Myocyte (in vitro differentiated cells): ENCODE results near the gene PIK3R6. TPM values are rescaled to one million over a fixed set of nuclear protein-coding genes. Genes with fewer than 3 reads are reported as not detected.
"Not testable (repeated sequence)": the region's sequence is repeated elsewhere in the genome, so short reads cannot be mapped to it uniquely, and the experiment has no call there.

Source experiments
- DNase-seq: peaks from one replicate; pipeline ENCODE4 v3.0.0-alpha.2; 2012; ENCODE audit warnings: low read depth
- total RNA-seq: library from RNA; depleted of rRNA; stranded (reverse); fragments of >200 nt; gene quantifications from 2 replicates; pipeline ENCODE4 v1.2.3, GENCODE V29; 2014

Gene PIK3R6
- total RNA-seq, 1 donor from 2014 or later = not detected

DNA sequence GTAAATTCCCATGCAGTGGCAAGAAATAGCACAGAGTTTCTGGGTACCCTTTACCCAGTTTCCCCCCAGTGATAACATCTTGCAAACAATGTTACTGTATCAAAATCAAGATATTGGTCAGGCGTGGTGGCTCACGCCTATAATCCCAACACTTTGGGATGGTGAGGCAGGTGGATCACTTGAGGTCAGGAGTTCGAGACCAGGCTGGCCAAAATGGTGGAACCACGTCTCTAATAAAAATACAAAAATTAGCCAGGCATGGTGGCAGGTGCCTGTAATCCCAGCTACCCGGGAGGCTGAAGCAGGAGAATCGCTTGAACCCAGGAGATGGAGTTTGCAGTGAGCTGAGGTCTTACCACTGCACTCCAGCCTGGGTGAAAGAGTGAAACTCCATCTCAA is 11.3 kb downstream of the PIK3R6 start:
- DNase-seq = not testable (repeated sequence)

DNA sequence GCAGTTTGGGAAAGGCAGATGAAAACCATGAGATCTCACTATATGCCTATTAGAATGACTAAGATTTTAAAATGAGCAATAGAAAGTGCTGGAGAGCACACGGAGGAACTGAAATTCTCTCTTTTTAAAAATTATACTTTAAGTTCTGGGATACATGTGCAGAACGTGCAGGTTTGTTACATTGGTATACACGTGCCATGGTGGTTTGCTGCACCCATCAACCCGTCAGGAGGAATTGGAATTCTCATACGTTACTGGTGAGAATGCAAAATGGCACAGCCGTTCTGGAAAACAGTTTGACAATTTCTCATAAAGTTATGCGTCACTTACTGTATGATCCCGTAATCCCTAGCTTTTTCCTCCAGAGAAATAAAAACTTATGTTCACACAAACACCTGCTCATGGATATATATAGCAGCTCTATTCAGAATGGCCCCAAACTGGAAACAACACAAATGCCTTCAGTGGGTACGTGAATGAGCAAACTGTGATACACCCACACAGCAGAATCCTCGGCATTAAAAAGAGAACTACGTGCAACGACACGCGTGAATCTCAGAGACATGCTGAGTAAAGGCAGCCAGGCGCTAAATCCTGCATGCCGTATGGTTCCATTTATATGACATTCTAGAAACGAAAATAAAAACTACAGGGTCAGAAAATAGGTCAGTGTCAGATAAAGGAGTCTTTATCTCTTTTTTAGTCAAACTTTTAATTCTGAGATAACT is 11.8 kb downstream of the PIK3R6 start:
- peak; percentile 1 for DNase-seq

DNA sequence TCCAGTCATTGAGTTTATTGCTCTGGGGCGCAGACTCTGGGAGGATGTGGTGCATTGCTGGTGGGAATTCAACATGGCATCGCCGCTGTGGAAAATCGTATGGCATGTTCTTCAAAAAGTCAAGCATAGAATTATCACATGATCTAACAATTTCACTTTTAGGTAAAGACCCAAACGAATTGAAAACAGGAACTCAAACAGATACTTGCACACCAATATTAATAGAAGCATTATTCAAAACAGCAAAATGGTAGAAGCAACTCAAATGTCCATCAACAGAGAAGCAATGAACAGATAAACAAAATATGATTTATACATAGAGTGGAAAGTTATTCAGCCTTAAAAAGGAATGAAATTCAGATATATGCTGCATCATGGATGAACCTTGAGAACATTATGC is 15.9 kb downstream of the PIK3R6 start:
- no peak for DNase-seq

DNA sequence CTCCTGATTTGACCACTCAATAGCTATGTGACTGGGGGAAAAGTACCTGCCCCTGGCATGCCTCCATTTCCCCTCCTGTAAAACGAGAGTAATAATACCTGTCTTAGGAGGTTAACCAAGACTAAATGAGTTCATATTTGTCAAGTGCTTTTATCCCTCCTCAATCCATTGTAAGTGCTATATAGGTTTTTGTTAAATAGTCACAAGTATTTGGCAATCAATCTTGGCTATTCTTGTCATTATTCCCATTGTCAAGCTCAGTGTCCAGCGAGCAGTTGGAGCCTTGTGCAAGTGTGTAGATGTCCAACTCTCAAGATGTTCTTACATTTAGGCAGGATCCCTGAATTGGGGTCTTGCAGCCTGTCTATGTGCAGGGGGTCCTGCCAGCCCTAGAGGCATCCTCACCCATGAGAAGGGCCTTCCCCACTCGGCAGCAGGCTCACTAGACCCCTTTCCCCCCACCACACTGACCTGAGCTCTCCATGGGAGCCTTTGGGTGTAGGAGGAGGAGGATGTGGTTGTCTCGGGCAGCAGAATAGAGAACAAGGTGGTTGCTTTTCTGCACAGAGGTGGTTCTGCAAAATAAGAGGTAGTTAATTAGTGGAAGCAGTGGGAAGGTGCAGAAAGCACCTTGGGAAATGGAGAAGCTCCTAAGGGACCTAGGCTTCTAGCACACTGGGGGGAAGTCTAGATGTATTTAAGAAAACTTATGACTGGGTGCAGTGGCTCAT is 18.0 kb downstream of the PIK3R6 start:
- DNase-seq = no peak

DNA sequence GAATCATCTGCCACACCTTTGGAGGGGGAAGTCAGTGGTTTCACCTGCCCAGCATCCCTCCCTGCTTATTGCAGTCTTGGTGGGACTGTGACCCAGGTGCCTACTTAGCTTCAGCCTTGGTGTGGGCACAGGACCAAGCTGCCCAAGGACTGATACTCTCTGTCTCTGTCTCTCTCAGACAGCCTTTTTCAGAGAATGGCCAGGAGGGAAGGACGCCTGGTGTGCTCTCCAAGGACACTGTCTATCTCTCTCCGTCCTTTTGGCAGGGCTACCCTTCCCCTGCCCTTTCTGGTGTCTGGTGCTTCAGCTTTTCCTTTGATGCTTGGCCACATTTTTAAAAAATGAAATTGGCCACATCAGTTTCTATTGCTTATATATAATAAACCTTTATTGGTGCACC is 19.6 kb downstream of the PIK3R6 start:
- DNase-seq = no peak

DNA sequence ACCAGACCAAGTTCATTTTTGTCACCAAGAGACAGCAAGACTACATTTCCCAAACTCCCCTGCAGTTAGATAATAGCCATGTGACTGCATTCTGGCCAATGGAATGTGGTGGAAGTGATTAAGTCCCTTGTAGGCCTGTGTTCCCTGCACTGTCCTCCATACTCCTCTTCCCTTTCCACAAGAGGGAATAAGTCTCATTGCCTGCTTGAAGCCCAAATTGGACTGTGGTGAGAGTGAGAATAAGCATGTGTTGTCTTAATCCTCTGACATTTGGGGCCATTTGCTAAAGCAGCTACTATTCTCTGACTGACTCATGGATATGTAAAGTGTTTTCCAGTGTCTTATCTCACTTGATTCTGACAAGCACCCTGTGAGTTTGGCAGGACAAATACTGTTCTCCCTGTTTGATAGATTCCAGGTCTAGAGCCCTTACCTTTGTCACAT is 20.7 kb downstream of the PIK3R6 start:
- no peak for DNase-seq

DNA sequence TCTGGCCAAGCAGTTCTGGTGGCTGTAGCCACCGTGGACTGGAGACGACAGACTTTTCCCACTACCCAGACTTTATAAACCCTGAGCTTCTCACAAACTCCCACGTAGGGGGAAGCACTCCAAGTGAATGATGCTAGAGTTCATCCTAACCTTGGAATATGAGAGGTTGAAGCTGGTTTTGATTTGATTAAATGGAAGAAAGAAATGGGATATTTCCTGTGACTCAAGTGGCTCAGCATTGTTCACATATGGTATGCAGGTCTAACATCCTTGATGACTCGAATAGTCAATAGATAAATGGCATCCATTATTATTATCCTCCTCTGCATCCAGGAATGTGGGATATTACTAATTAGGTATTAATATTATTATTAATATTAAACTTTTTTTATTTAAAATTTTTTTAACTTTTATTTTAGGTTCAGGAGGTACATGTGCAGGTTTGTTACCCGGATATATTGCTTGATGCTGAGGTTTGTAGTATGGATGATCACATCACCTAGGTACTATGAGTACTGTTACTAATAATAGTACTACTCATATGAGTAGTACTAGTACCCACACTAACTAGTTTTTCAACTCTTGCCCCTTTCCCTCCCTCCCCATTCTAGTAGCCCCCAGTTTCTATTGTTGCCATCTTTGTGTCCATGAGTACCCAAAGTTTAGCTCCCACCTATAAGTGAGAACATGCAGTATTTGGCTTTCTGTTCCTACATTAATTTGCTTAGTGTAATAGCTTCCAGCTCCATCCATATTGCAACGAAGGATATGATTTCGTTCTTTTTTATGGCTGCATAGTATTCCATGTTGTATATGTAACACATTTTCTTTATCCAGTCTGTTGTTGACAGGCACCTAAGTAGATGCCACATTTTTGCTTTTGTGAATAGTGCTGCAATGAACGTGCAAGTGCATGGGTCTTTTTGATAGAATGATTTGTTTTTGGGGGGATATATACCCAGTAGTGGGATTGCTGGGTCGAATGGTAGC is 22.9 kb downstream of the PIK3R6 start:
- no peak for DNase-seq

DNA sequence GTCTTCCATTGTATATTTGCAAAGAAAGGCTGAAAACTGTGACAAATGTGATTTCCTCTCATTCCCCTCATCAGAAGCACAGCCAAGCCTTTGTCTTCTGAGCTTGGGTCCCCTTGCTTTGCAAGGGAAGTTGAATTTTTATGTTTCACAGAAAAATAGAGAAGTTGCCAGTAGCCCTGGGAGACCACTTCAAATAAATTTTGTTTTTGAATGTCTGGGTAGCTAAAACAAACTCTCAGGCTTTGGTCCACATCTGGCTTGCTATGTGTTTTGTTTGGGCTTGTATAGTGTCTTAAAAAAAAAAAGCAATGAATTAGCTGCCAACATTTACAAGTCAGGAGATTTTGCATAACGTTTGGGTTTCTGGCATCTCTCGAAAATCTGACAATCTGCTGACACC is 24.1 kb downstream of the PIK3R6 start:
- DNase-seq = no peak

DNA sequence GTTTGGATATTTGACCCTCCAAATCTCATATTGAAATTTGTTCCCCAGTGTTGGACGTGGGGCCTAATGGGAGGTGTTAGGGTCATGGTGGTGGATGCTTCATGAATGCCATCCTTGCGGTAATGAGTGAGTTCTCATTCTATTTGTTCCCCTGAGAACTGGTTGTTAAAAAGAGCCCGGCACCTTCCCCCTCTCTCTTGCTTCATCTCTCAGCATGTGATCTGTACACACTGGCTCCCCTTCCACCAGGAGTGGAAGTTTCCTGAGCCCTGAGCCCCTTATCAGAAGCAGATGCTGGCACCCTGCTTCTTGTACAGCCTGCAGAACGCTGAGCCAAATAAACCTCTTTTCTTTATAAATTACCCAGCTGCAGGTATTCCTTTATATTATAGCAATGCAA is 25.6 kb downstream of the PIK3R6 start:
- no peak for DNase-seq

DNA sequence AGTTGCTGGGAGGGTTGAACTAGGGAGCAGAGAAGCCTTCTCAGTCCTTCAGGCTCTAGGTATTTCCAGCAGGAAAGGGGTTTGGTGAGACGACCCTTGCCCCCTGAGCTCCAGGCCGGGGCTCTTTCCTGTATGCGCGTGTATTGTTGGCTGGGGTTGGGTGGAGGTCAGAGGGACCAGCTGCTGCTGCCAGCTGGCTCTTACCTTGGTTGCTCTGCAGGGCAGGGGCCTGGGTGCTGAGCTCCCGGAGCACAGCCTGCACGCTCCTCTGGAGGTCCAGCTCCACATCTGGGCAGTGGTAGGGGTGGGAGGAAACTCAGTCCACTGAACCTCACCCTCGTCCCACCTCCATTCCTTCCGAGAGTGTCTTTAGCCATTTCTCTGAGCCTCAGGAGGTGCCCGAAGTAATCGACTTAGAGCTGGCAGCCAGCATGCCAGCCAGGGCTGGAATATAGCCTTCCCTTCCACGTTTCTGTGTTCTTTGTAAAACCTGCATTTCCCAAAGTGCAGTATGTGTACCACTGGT is 28.0 kb downstream of the PIK3R6 start:
- no peak for DNase-seq

DNA sequence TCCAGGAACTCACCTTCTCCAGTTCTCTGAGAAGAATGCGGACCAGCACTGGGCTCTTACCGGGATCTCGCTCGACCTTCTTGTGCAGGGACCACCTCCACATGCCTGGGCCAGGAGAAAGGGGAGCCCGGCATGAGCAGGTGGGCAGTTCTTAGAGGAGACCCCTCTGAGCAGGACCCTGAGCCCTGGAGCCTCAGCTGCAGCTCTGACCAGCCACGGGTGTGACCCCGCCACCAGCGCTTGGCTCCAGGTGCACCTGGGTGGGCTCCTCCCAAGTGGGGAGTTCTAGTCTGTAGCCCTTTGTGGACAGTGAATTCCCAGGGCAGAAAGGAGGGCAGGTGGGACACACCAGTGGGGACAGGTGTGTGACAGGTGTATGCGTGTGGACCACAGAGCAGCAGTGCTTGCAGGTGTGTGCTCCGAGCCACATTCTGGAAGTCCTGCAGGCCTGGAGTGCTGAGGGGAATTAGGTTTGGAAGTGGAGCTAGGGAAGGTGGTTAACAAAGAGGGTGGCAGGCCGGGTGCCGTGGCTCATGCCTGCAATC is 28.9 kb downstream of the PIK3R6 start:
- no peak for DNase-seq

DNA sequence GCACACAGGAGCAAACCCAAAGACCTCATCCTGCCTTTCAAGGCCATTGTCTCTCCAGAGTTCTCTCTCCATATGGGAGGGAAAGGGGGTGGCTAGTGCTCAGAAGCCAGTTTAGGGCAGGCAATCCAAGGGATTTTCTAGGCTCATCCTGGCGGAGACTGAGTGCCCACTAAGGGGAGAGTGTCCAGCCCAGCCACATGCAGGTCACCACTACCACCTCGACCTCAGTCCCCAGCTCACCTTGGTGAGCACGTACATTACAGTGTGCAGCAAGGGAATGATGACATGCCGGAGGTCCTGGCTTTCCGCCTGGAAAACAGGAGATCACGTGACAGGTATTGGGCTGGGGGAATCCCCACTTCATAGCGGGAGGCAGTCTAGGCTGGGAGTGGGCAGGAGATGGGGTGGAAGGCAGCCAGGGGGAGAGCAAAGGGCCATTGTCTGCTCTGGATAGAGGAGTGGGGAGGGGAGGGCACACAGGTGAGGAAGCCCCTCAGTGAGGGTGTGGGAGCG is 29.9 kb downstream of the PIK3R6 start:
- no peak for DNase-seq

DNA sequence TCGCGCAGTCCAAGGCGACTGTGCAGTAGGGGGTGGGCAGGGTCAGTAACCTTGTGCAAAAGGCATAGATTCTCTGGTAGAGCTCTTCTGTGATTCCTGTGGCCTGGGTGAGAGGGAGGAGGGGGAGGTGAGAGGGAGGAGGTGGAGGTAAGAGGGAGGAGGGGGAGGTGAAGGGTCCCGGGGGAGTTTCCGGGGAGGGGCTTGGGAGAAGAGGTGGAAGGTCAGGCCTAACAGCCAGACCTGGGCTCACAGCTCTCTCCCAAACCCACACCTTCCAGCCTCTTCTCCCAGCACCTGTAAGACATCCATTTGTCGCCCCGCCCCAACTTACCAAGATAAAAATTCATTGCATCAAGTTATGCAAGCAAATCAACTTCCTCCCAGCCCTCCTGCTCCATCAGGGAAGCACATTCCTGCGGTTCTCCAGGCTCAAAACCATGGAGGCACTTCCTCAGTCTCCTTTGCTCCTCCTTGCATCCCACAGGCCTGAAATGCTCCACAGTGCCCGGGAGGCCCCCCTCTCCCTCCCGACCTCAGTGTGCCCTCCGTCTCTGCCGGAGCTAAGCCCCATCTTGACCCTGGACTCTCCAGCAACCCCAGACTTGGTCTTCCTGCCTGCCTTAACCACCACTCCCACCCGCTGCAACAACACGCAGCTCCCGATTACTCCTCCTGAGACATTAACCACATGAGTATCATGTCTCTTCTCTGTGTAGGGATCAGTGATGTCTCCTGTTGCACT is 30.5 kb downstream of the PIK3R6 start:
- DNase-seq = no peak

DNA sequence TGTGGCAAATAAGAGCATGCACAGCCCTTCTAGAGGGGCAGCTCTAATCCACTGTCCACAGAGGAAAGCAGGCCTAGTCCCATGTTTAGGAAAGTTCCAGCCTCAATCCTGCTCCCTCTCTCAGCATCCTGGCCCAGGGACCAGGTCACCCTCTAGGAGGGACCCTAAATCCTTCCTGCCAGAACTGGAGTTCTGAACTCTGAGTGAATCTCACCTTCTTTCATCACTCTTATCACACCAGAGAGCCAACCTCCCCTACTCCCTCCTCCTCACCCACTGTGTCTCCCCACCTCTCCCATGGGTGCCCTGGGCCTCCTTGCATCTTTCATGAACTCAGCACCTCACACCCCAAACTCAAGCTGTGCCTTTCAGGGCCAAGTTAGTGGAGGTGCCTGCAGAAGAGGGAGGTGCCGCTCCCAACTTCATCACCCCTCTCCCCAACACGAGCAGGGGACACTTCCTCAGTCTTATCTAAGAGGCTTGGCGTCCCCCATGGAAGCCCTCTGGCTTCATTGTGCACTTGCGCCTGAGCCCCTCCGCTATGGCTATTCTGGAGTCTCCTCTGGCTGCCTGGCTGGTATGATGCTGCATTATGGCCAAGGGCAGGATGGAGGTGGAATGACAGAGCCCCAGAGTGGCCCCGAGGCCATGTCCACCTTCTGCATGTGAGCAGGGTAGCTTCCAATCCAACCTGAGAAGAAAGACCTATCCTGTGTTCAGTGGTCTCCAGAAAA is 31.7 kb downstream of the PIK3R6 start:
- no peak for DNase-seq

DNA sequence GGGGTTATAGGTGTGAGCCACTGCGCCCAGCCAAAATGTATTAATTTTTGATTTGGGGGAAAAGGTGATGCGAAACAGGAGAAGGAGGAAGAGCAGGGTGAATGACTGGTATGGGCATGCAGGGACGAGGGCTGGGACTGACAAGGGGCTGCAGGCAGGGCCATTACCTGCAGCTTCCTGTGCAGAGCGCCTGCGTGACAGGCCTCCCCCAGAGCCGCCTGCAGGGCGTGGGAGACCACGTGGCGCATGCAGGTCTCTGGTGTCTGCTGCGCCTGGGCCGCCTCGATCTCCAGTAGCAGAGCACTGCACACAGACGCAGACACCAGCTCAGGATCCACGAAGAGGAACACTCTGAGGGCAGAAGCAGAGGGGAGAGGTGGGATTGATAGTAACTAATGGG is 32.4 kb downstream of the PIK3R6 start:
- no peak for DNase-seq

DNA sequence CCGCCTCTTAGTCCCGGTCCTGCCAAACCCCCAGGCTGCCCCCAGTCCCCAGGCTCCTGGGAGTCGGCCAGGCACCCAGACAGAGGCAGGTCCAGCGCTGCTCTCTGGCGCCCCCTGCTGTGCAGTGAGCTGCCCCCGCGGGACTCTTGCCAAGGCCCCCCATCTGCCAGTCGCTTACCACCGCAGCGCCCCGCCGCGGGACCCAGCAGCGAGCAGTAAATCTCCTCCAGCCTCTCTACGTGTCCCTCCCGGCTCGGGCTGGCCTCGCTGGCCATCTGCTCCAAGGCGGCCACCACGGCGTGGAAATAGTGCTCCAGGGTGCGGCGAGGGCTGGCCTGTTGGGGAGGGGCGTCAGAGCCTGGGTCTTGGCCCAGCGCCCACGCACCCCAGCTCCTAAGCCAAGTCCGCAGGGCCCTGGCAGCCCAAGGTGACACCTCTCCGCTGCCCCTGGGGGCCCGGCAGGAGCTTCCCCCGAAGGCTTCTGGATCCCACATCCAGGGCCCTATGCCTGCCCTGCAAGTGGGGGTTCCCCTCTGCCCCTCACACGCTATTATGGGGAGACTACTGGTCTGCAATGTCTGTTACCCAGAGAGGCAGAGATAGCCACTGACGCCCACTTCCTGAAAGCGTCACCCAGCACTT is 34.6 kb downstream of the PIK3R6 start:
- DNase-seq = no peak

DNA sequence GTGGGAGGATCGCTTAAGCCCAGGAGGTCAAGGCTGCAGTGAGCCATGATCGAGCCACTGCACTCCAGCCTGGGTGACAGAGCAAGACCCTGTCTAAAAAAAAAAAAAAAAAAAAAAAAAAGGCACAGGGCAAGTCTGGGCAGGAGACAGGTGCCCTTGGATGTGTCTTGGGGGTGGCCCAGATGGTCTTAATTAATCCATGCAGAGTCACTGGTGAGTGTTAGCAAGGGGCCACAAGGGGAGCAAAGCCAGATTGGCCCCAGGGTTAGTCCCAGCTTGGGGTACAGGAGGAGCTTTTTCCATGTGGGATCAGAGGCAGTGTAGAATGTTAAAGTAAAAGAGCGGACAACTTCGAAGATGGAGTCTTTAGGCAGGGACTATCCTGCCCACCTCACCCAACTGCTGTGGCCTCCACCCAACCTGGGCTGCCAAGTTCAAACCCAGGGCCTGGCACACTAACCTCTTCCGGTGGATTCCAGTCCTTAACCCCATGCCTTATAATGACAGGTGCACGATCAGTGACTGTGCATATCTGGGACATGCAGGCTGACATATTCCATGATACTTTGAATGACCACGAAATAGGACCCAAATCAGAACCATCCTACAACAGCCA is 36.1 kb downstream of the PIK3R6 start:
- no peak for DNase-seq

DNA sequence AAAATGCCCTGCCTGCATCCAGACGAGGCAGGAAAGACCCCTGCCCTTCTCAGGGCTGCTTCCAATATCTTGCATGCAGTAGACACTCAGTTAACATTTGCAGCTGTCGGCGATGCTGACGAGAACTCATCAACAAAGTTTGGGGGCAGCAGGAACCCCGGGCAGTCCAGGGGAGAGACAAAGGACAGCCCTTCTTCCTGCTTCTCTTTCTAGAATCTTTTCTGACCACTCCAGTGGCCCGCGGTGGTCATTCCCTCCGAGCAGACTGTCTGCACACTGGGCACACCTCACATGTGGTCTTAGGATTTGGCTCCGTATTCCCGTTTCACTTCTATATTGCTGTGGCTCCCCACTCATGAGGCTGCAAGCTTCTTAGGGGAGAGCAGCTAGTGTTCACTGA is 37.3 kb downstream of the PIK3R6 start:
- DNase-seq = no peak
